BLaER1 treated with 17β-estradiol and CSF1 and Interleukin-3, amounts not matched to agents 10 nM and 100 nM (cell line): ENCODE measurements around the gene PAQR5.

Source experiments
- H3K27ac ChIP-seq, 11 experiments: shearing (Covaris generic); formaldehyde crosslinking; 2 replicates each; pipeline ENCODE4 v1.8.1; 2022
- H3K27me3 ChIP-seq, 11 experiments: shearing (Covaris generic); formaldehyde crosslinking; 2 replicates each; pipeline ENCODE4 v1.8.1; 2022
- H3K36me3 ChIP-seq, 11 experiments: shearing (Covaris generic); formaldehyde crosslinking; 2 replicates each; pipeline ENCODE4 v1.8.1; 2022
- H3K4me1 ChIP-seq, 10 experiments: shearing (Covaris generic); formaldehyde crosslinking; 2 replicates each; pipeline ENCODE4 v1.8.1; 2022
- H3K4me2 ChIP-seq, 11 experiments: shearing (Covaris generic); formaldehyde crosslinking; 2 replicates each; pipeline ENCODE4 v1.8.1; 2022
- H3K4me3 ChIP-seq, 10 experiments: shearing (Covaris generic); formaldehyde crosslinking; 2 replicates each; pipeline ENCODE4 v1.8.1; 2022
- H3K9ac ChIP-seq, 11 experiments: shearing (Covaris generic); formaldehyde crosslinking; 2 replicates each; pipeline ENCODE4 v1.8.1; 2022
- H3K9me3 ChIP-seq, 11 experiments: shearing (Covaris generic); formaldehyde crosslinking; replicated peaks in 1 of 11; 2 replicates each; pipeline ENCODE4 v1.8.1; 2022
- H4K20me1 ChIP-seq, 11 experiments: shearing (Covaris generic); formaldehyde crosslinking; 2 replicates each; pipeline ENCODE4 v1.8.1; 2022
- Cebpa-rat ChIP-seq, 11 experiments: shearing (Covaris generic); IDR thresholded peaks; 2 replicates each; pipeline ENCODE4 v1.8.1; 2022

Gene PAQR5

GRCh38 chr15:69424748-69425413 is 126.2 kb downstream of the PAQR5 start:
- Histone ChIP-seq H3K4me1 (no peaks in the 10 kb centered on the region), H3K4me2 (no peak overlapping the region), H3K36me3 (peaks cover 25 to 100% (median 98%) of the 10 kb centered on the region in 11 experiments), H3K9ac (no peak overlapping the region), H3K27me3 (no peaks in the 10 kb centered on the region), H4K20me1 (peaks cover 0 to 7% (median 0%) of the 10 kb centered on the region in 11 experiments; a peak in 5 of 22 replicates), H3K9me3 (no peaks in the 10 kb centered on the region), H3K27ac (no peak overlapping the region), H3K4me3 (no peak overlapping the region)
- no peak for TF ChIP-seq Cebpa-rat (IDR thresholded peaks at IDR 0.05)

GRCh38 chr15:69433831-69434230 is 135.1 kb downstream of the PAQR5 start:
- Histone ChIP-seq H3K4me1 (peaks cover 0 to 3% (median 0%) of the 10 kb centered on the region in 10 experiments; a peak in 1 of 20 replicates), H3K4me3 (no peak overlapping the region), H3K4me2 (no peak overlapping the region), H4K20me1 (peaks cover 0 to 8% (median 4%) of the 10 kb centered on the region in 11 experiments; a peak in 8 of 22 replicates), H3K36me3 (peaks cover 15 to 100% (median 99%) of the 10 kb centered on the region in 11 experiments), H3K9me3 (no peaks in the 10 kb centered on the region), H3K27me3 (no peaks in the 10 kb centered on the region), H3K27ac (no peak overlapping the region), H3K9ac (no peak overlapping the region)
- TF ChIP-seq Cebpa-rat (IDR thresholded peaks at IDR 0.05) = no peak

- TF ChIP-seq Cebpa-rat (IDR thresholded peaks at IDR 0.05) = peak in 3 of 11 experiments; percentile 12 to 65 (median 19); a peak in 2 of 22 replicates
- H3K27me3 ChIP-seq = no peaks in the 10 kb centered on the region
- no peak overlapping the region for H3K27ac ChIP-seq
- H3K4me1 ChIP-seq = peaks cover 0 to 3% (median 0%) of the 10 kb centered on the region in 10 experiments; a peak in 1 of 20 replicates
- H4K20me1 ChIP-seq = peaks cover 0 to 8% (median 4%) of the 10 kb centered on the region in 11 experiments; a peak in 8 of 22 replicates
- peaks cover 11 to 100% (median 99%) of the 10 kb centered on the region in 11 experiments for H3K36me3 ChIP-seq
- no peak overlapping the region for H3K4me2 ChIP-seq
- no peak overlapping the region for H3K9ac ChIP-seq
- H3K9me3 ChIP-seq = no peaks in the 10 kb centered on the region
- no peak overlapping the region for H3K4me3 ChIP-seq
These were observed 135.5 kb downstream of the PAQR5 start for GRCh38 chr15:69434238-69434637.

GRCh38 chr15:69434679-69435078 is 136.0 kb downstream of the PAQR5 start:
- Histone ChIP-seq H3K9me3 (no peaks in the 10 kb centered on the region), H3K36me3 (peaks cover 10 to 100% (median 99%) of the 10 kb centered on the region in 11 experiments; a peak in 21 of 22 replicates), H3K27me3 (no peaks in the 10 kb centered on the region), H3K9ac (no peak overlapping the region), H3K4me1 (peaks cover 0 to 3% (median 0%) of the 10 kb centered on the region in 10 experiments; a peak in 1 of 20 replicates), H4K20me1 (peaks cover 0 to 8% (median 4%) of the 10 kb centered on the region in 11 experiments; a peak in 8 of 22 replicates), H3K27ac (no peak overlapping the region), H3K4me2 (no peak overlapping the region), H3K4me3 (no peak overlapping the region)
- no peak for TF ChIP-seq Cebpa-rat (IDR thresholded peaks at IDR 0.05)

- Histone ChIP-seq H3K4me1 (peaks cover 0 to 3% (median 0%) of the 10 kb centered on the region in 10 experiments; a peak in 1 of 20 replicates), H3K4me2 (no peak overlapping the region), H3K4me3 (no peak overlapping the region), H3K27ac (no peak overlapping the region), H3K9ac (no peak overlapping the region), H3K36me3 (peaks cover 10 to 100% (median 98%) of the 10 kb centered on the region in 11 experiments; a peak in 21 of 22 replicates), H4K20me1 (peaks cover 0 to 8% (median 4%) of the 10 kb centered on the region in 11 experiments; a peak in 8 of 22 replicates), H3K27me3 (no peaks in the 10 kb centered on the region), H3K9me3 (no peaks in the 10 kb centered on the region)
- TF ChIP-seq Cebpa-rat (IDR thresholded peaks at IDR 0.05) = no peak
These were observed 137.3 kb downstream of the PAQR5 start for GRCh38 chr15:69435985-69436384.

GRCh38 chr15:69436951-69437350 is 138.2 kb downstream of the PAQR5 start:
- peaks cover 0 to 8% (median 4%) of the 10 kb centered on the region in 11 experiments; a peak in 8 of 22 replicates for H4K20me1 ChIP-seq
- H3K4me3 ChIP-seq = no peak overlapping the region
- peaks cover 0 to 3% (median 0%) of the 10 kb centered on the region in 10 experiments; a peak in 1 of 20 replicates for H3K4me1 ChIP-seq
- H3K4me2 ChIP-seq = no peak overlapping the region
- H3K27me3 ChIP-seq = no peaks in the 10 kb centered on the region
- peaks cover 10 to 100% (median 98%) of the 10 kb centered on the region in 11 experiments; a peak in 21 of 22 replicates for H3K36me3 ChIP-seq
- no peak for TF ChIP-seq Cebpa-rat (IDR thresholded peaks at IDR 0.05)
- H3K27ac ChIP-seq = peak overlapping the region in 6 of 11 experiments; percentile 4 to 41 (median 19); a peak in 5 of 22 replicates
- no peaks in the 10 kb centered on the region for H3K9me3 ChIP-seq
- no peak overlapping the region for H3K9ac ChIP-seq

- no peak overlapping the region for H3K27ac ChIP-seq
- TF ChIP-seq Cebpa-rat (IDR thresholded peaks at IDR 0.05) = no peak
- peaks cover 9 to 100% (median 88%) of the 10 kb centered on the region in 11 experiments; a peak in 21 of 22 replicates for H3K36me3 ChIP-seq
- H3K4me1 ChIP-seq = peaks cover 0 to 11% (median 5%) of the 10 kb centered on the region in 10 experiments; a peak in 7 of 20 replicates
- H4K20me1 ChIP-seq = peaks cover 0 to 4% (median 0%) of the 10 kb centered on the region in 11 experiments; a peak in 8 of 22 replicates
- H3K9ac ChIP-seq = no peak overlapping the region
- H3K27me3 ChIP-seq = no peaks in the 10 kb centered on the region
- H3K4me2 ChIP-seq = no peak overlapping the region
- H3K9me3 ChIP-seq = no peaks in the 10 kb centered on the region
- H3K4me3 ChIP-seq = no peak overlapping the region
These were observed 140.9 kb downstream of the PAQR5 start for GRCh38 chr15:69439623-69440022.

GRCh38 chr15:69443032-69443611 is 144.4 kb downstream of the PAQR5 start:
- peak overlapping the region in 1 of 11 experiments; percentile 30; a peak in 1 of 22 replicates for H3K4me2 ChIP-seq
- no peaks in the 10 kb centered on the region for H3K27me3 ChIP-seq
- TF ChIP-seq Cebpa-rat (IDR thresholded peaks at IDR 0.05) = no peak
- no peak overlapping the region for H3K9ac ChIP-seq
- H4K20me1 ChIP-seq = no peaks in the 10 kb centered on the region
- H3K4me3 ChIP-seq = no peak overlapping the region
- peaks cover 11 to 100% (median 88%) of the 10 kb centered on the region in 11 experiments for H3K36me3 ChIP-seq
- H3K9me3 ChIP-seq = no peaks in the 10 kb centered on the region
- peak overlapping the region in 3 of 11 experiments; percentile 19 to 37 (median 27); a peak in 2 of 22 replicates for H3K27ac ChIP-seq
- peaks cover 0 to 11% (median 5%) of the 10 kb centered on the region in 10 experiments; a peak in 6 of 20 replicates for H3K4me1 ChIP-seq

- H3K27me3 ChIP-seq = no peaks in the 10 kb centered on the region
- no peaks in the 10 kb centered on the region for H3K9me3 ChIP-seq
- H3K4me1 ChIP-seq = peaks cover 0 to 11% (median 5%) of the 10 kb centered on the region in 10 experiments; a peak in 6 of 20 replicates
- H3K4me2 ChIP-seq = no peak overlapping the region
- H3K36me3 ChIP-seq = peaks cover 11 to 100% (median 88%) of the 10 kb centered on the region in 11 experiments
- H3K4me3 ChIP-seq = no peak overlapping the region
- H3K9ac ChIP-seq = no peak overlapping the region
- H4K20me1 ChIP-seq = no peaks in the 10 kb centered on the region
- H3K27ac ChIP-seq = no peak overlapping the region
- TF ChIP-seq Cebpa-rat (IDR thresholded peaks at IDR 0.05) = no peak
These were observed 146.0 kb downstream of the PAQR5 start for GRCh38 chr15:69444686-69445085.
